PC-9 (cell line): ENCODE measurements around the gene TSPAN3. TPM values are rescaled to one million over a fixed set of nuclear protein-coding genes. Genes with fewer than 3 reads are reported as not detected.

Experiments used
- BruUV-seq: library from RNA; stranded (reverse); fragments of 400-500 nt; replicated peaks from 2 replicates; lab custom pipeline; 2021; lab: Mats Ljungman, UMichigan
- CTCF ChIA-PET: fragments of 300-600 bp; sonication (Branson Sonifier 250); formaldehyde crosslinking; loops from one replicate; lab custom pipeline; 2022; ENCODE audit warnings: antibody characterized with exemption; lab: Charles Lee
- POLR2A ChIA-PET: fragments of 300-600 bp; sonication (Branson Sonifier 250); formaldehyde crosslinking; loops from one replicate; lab custom pipeline; 2022; ENCODE audit warnings: antibody characterized with exemption; ENCODE audit not compliant: unreplicated experiment; lab: Charles Lee
- DNase-seq, 2 experiments: peaks; one replicate each; pipeline versions ENCODE4 v3.0.0 to v3.0.0-alpha.2; 2015 to 2022; ENCODE audit warnings: mixed read lengths in 1 of 2
- H2AFZ ChIP-seq: fragments of 200-600 bp; sonication (generic); 2 replicates; pipeline ENCODE4 v1.8.1; 2017; ENCODE audit warnings: antibody characterized with exemption
- H3F3A ChIP-seq: fragments of 200-600 bp; sonication (generic); 2 replicates; pipeline ENCODE4 v1.8.1; 2017; ENCODE audit warnings: antibody characterized with exemption, mild to moderate bottlenecking, low read depth; ENCODE audit not compliant: insufficient read depth
- H3K27ac ChIP-seq: fragments of 200-600 bp; sonication (generic); 2 replicates; pipeline ENCODE4 v1.6.1; 2016; ENCODE audit warnings: mixed run types
- H3K27me3 ChIP-seq: fragments of 200-600 bp; sonication (generic); 2 replicates; pipeline ENCODE4 v1.6.1; 2016; ENCODE audit warnings: low read depth, mixed run types; ENCODE audit not compliant: insufficient read depth
- H3K36me3 ChIP-seq: fragments of 200-600 bp; sonication (generic); 2 replicates; pipeline ENCODE4 v1.6.1; 2016; ENCODE audit warnings: low read depth, mixed run types
- H3K4me1 ChIP-seq: fragments of 200-600 bp; sonication (generic); replicated peaks from 2 replicates; pipeline ENCODE4 v1.6.1; 2016; ENCODE audit warnings: mixed run types; ENCODE audit not compliant: insufficient read depth
- H3K4me2 ChIP-seq: fragments of 200-600 bp; sonication (generic); 2 replicates; pipeline ENCODE4 v1.6.1; 2017; ENCODE audit warnings: mixed run types
- H3K4me3 ChIP-seq: fragments of 200-600 bp; sonication (generic); 2 replicates; pipeline ENCODE4 v1.6.1; 2016; ENCODE audit warnings: mixed run types
- H3K79me2 ChIP-seq: fragments of 200-600 bp; sonication (generic); 2 replicates; pipeline ENCODE4 v1.6.1; 2017; ENCODE audit warnings: low read depth, mixed run types
- H3K9me2 ChIP-seq: fragments of 200-600 bp; sonication (generic); 2 replicates; pipeline ENCODE4 v1.8.1; 2017; ENCODE audit warnings: mild to moderate bottlenecking; ENCODE audit not compliant: insufficient read depth
- H3K9me3 ChIP-seq: fragments of 200-600 bp; sonication (generic); 2 replicates; pipeline ENCODE4 v1.8.1; 2016; ENCODE audit warnings: low read depth; ENCODE audit not compliant: insufficient read depth
- H4K20me1 ChIP-seq: fragments of 200-600 bp; sonication (generic); 2 replicates; pipeline ENCODE4 v1.8.1; 2017; ENCODE audit not compliant: insufficient read depth
- CTCF ChIP-seq: fragments of 200-600 bp; sonication (generic); conservative IDR thresholded peaks from 2 replicates; pipeline ENCODE4 v1.6.1; 2017; ENCODE audit warnings: mixed run types, antibody characterized with exemption, mild to moderate bottlenecking, moderate library complexity
- EZH2 ChIP-seq: fragments of 200-600 bp; sonication (generic); IDR thresholded peaks from 2 replicates; pipeline ENCODE4 v1.8.0; 2017; ENCODE audit warnings: antibody characterized with exemption, low read depth
- intact Hi-C: fragments of 100-400 bp; cut with micrococcal nuclease; formaldehyde crosslinking; loops from one replicate; pipeline ENCODE4 v1.10.0; 2022; ENCODE audit not compliant: unreplicated experiment
- total RNA-seq: library from RNA; stranded (reverse); gene quantifications from 2 replicates; pipeline ENCODE4 v1.2.3, GENCODE V29; 2021

Gene TSPAN3
- total RNA-seq, 1 experiment from 2014 or later: 151 TPM

- no peak overlapping the region for H3K27ac ChIP-seq
- H3F3A ChIP-seq: peaks cover 5% of the 10 kb centered on the region; the same call in 1 of the 2 replicates
- DNase-seq: no peak
- H3K4me3 ChIP-seq: no peak overlapping the region
- no peaks in the 10 kb centered on the region for H3K79me2 ChIP-seq
- intact Hi-C loops: no loop called here
- CTCF ChIA-PET: no interaction called here
- no peaks in the 10 kb centered on the region for H3K9me2 ChIP-seq
- no peak for TF ChIP-seq EZH2
- TF ChIP-seq CTCF: no peak
- no peaks in the 10 kb centered on the region for H4K20me1 ChIP-seq
- H3K36me3 ChIP-seq: no peaks in the 10 kb centered on the region
- POLR2A ChIA-PET: no interaction called here
- peaks cover 9% of the 10 kb centered on the region for H3K4me1 ChIP-seq
- H3K9me3 ChIP-seq: no peaks in the 10 kb centered on the region
- no TSS peak for BruUV-seq
- no peak overlapping the region for H2AFZ ChIP-seq
- H3K4me2 ChIP-seq: no peak overlapping the region
- no peaks in the 10 kb centered on the region for H3K27me3 ChIP-seq
These were observed 13.5 kb upstream of the TSPAN3 start for GRCh38 chr15:77084436-77084835.

GRCh38 chr15:77083381-77084160, 12.7 kb upstream of the TSPAN3 start:
- ChIA-PET POLR2A (interaction anchor here (0.5 to 0.7 kb wide), 2 partner anchors 58 to 704 kb away, joined by 3 to 6 read pairs; no protein-coding TSS in a partner anchor), CTCF (no interaction called here)
- no peak for TF ChIP-seq EZH2
- no peak for TF ChIP-seq CTCF
- Histone ChIP-seq H3K4me1 (peaks cover 9% of the 10 kb centered on the region), H4K20me1 (no peaks in the 10 kb centered on the region), H2AFZ (no peak overlapping the region), H3K4me3 (no peak overlapping the region), H3K79me2 (no peaks in the 10 kb centered on the region), H3K27me3 (no peaks in the 10 kb centered on the region), H3F3A (peaks cover 5% of the 10 kb centered on the region; the same call in 1 of the 2 replicates), H3K9me3 (no peaks in the 10 kb centered on the region), H3K9me2 (no peaks in the 10 kb centered on the region), H3K4me2 (no peak overlapping the region), H3K36me3 (no peaks in the 10 kb centered on the region), H3K27ac (no peak overlapping the region)
- peak in 1 of 2 experiments; percentile 74 for DNase-seq
- BruUV-seq: no TSS peak
- intact Hi-C loops: no loop called here

GRCh38 chr15:77081971-77082370, 11.1 kb upstream of the TSPAN3 start:
- Histone ChIP-seq H3K27ac (no peak overlapping the region), H3K9me3 (no peaks in the 10 kb centered on the region), H3K4me3 (no peak overlapping the region), H3K4me1 (peaks cover 9% of the 10 kb centered on the region), H3K4me2 (no peak overlapping the region), H2AFZ (no peak overlapping the region), H3F3A (peaks cover 5% of the 10 kb centered on the region; the same call in 1 of the 2 replicates), H3K9me2 (no peaks in the 10 kb centered on the region), H4K20me1 (no peaks in the 10 kb centered on the region), H3K36me3 (no peaks in the 10 kb centered on the region), H3K27me3 (no peaks in the 10 kb centered on the region), H3K79me2 (no peaks in the 10 kb centered on the region)
- DNase-seq: no peak
- intact Hi-C loops: no loop called here
- ChIA-PET CTCF (no interaction called here), POLR2A (no interaction called here)
- BruUV-seq: no TSS peak
- TF ChIP-seq CTCF (no peak), EZH2 (no peak)
